GM18520 (cell line): ENCODE results near the gene TUBA4A.

Experiments
- ATAC-seq: cut with Tn5 transposase; IDR thresholded peaks from one replicate; pipeline ENCODE4 v1.9.1; 2021; ENCODE audit not compliant: unreplicated experiment

TUBA4A gene

DNA sequence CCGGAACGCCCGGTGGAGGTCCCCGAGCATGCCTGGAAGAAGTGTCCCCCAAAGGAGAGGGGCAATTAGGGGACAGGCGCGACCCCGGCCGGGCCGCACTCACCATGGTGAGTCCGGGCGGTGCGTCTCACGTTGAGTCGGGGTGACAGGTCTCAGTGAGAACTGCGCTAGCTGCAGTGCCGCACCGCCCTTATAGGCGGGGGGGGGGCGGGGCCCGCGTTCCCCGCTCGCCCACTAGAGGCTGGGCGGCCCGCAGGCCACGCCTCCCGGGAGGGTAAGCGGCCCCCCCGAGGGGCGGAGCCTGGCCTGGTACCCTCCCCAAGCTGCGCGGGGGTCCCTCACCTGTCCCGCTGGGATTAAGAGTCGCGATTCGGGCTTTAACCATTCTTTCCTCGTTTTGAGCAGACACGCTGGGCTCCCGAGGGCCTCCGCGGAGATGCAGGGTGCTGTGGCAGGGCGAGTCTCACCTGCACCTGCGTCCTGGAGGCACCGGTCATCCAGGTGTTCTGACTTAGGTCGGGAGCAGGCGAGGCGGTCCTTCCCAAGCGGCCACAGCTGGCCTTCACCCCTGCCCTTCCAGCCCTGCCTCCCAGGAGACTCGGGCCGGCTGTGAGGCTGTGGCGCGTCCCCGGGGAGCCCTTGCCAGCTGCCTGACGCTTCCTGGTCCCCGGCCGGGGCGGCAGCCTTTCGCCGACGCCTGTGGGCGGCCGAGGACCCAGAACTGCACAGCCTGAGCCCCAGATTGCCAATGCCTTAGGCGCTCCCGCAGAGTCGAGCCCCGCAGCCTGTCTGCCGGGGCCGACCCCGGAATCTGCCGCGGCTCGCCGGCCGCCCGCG lies at the start of gene TUBA4A:
TSS of gene TUBA4A (minus strand) at position 166 of the 837 bp plus-strand sequence. CDS start at position 106, 60 bp downstream.
- peak; percentile 37 for ATAC-seq

DNA sequence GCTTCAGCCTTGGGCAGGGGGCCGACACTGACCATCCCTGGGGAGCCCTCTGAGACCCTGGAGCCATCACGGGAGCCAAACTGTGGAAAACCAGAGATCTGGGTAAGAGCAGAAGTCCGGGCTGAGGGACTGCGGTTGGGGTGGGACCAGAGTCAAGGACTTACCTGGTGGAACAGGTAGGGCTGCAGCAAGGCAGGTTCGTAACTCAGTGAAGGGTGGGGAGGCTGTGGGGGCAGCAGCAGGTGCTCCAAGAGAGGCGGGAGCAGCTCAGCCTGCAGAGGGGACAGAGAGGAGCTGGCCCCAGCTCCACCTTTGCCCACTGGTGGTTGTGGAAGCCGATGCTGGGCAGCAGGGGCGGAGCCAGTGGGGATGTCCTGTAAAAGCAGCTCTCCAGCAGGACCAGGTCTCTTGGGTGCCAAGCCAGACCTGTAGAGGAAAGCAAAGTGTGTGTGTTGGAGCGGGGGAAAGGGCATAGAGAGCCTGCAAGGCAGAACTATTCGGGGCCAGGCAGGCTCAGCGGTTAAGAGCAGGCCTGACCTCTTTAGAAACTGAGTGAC lies 48.8 kb upstream of the TUBA4A start:
- ATAC-seq, result no peak

DNA sequence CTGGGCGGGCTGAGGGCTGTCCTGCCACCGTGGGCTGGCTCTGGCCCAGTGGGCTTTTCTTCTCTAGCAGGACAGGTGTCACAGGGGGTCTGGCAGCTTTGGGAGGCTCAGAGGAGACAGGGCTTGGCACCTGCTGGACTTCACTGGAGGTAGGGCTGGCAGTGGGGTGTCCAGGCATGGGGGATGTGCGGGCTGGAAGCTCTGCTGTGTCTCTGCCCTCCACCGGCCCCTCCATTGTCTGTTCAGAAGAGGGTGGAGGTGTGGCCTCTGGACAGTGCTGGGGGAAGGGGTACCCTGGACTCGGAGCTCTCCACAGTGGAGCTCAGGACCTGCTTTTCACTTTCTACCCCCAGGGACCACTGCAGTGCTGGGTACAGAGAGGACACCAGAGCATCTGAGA lies 46.3 kb upstream of the TUBA4A start:
- ATAC-seq, result no peak

DNA sequence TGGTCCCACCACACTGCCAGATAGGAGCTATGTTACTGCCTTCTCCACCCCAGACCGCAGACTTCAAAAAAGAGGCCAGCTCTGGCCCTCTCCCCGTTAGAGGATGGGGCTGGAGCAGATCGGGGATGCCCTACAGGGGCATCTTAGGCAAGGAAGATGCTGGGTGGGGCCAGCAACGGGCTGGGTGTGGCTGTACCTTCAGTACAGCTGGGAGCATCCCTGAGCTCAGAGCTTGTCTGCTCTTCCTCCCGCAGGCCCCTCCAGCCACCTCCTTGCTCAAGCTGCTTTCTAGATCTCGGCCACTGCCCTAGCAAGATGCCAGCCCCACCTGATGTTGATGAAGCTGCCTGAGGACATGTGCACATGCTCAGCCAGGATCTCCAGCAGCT lies 45.6 kb upstream of the TUBA4A start:
- ATAC-seq, result no peak

DNA sequence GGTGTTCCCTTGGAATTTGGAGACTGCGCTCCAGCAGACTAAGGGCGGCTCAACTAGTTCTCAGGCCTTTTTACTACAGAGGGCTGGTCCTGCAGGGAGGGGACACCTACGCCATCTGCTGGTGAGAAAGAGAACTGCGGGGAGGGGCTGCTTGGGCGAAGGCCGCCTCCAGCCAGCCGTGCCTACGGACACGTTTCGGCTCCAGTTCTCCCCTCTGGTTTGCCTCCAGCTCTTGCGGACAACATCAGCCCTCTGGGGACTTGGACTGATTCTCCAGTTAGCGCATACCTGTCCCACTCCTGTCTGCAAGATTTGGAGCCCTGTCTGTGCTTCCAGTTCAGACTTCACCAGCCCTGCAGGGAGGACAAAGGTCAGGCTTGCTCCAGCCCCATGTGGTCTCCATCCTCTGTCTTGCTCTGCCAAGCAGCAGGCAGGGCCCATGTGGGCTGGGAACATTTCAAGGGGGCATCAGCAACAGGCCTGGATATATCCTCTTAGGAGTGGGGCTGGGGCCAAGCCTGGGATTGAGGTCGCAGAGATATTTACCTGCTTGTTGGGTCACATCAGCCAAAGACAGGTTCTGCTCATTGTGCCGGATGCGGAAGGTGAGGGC lies 45.1 kb upstream of the TUBA4A start:
- ATAC-seq, result no peak

DNA sequence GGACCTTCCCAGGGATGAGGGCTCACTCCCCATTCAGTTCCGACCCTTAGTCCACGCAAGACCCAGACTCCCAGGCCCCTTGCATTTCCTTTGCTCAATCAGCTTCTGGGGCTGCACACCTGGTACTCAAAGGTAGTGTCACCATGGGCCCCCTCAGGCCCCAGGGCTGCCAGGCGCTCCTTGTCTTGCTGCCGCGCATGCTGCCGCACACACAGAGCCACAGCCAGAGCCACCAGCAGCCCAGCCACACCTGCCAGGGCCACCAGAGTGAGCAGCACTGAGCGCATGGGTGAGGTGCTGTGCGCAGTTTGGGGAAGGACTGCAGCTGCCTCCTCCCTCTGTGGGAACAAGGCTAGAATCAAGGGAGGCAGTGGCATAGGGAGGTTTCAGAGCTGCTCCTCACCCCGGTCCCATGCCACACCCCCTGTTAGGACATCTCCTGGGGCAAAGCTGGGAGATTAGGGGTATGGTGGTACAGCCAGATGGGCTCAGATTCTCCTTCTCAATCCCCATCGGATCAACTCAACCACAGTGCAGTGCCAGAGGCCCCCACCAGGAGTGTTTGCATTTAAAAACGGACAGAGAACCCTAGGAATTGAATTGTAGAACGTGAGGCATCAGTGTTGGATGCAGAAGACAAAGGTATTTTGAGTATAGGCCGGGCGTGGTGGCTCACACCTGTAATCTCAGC lies 44.2 kb upstream of the TUBA4A start:
- no peak for ATAC-seq

DNA sequence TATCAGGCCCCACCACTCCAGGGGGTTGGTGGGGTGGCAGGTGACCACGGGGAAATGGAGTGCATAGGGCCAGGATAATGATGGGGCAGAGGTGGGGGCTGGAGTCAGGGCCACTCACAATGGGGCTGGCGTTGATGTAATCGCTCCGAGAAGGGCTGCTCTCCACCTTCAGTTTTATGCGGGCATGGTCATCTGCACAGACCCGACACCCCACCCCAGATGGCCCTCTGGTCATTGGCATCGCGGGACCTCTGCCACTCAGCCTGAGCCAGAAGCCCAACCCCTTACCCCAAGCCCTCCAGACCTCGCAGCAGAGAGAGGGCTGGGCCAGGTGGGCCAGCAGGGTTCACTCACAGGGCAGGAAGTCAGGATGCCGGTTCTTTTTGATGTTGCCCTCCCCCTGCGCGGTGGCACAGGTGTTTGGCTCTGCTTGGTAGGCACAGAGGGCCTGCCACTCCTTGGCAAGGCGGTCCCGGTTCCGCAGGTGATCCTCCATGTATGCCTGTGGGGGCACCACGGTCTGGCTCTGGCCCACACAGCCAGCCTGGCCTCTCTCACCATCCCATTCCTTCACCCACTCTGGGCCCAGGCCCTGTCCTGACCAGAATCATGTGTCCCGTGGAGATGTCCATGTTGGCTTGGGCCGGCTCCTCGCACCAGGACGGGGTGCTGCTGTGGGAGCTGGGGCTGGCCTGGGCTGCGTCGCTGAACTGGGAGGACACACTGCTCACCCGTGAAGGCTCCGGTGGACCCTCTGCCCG lies 43.1 kb upstream of the TUBA4A start:
- no peak for ATAC-seq

DNA sequence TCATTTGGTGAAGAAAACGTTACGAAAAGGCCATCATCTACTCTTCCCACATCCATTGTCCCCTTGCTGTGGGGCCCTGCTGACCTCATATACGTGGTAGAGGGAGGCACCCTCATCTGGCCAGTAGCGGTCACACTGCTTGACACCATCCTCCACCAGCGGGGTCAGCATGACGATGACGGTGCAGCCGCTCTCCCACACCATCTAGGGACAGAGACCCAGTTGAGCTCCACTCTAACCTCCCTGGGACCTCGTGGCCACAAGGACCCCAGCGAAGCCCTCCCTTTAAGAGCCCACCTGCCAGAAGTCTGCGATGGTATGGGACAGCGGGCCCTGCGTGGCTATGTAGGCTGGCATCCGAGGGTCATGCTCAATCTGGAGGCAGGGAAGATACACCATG lies 42.4 kb upstream of the TUBA4A start:
- no peak for ATAC-seq

DNA sequence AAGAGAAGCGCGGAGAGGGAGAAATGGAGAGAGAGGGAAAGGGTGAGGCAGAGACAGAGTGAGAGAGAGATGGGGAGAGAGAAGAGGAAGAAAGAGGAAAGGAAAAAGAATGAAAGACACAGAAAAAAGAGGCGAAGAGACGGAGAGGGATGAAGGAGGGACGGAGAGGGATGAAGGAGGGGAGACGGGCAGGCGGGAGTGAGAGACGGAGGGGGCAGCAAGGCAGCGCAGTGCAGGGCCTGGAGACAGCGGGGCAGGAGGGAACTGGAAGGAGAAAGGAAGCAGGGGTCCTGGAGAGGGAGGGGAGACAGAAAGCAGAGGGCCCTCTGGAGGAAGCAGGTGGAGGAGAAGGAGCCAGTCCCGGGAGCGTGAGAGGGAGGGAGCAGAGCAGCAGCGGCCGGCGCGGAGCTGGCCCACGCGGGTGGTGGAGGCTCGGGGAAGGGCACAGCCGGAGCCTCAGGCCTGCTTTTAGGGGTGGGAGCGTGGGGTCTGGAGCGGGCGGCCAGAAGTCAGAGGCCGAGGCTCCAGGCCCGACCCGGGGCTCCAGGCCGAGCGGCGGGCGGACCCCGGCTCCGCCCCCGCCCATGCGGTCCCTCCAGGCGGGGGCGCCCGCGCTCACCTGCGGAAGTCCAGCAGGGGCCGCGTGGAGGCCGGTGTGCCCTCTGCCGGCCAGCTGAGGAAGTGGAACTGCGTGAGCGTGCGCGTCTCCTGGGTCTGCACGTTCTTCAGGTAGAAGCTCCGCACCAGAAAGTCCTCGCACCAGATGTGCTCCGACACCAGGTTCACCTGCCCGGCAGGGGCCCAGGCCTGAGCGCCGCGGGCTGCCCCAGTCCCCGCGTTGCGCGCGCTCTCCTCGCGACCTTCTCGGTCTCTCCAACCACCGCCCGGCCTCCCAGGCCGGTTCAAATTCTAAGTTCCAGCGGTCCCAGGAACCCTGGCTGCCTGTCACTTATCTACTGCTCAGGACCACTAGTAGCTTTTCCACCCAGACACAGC lies 40.9 kb upstream of the TUBA4A start:
- peak; percentile 86 for ATAC-seq

DNA sequence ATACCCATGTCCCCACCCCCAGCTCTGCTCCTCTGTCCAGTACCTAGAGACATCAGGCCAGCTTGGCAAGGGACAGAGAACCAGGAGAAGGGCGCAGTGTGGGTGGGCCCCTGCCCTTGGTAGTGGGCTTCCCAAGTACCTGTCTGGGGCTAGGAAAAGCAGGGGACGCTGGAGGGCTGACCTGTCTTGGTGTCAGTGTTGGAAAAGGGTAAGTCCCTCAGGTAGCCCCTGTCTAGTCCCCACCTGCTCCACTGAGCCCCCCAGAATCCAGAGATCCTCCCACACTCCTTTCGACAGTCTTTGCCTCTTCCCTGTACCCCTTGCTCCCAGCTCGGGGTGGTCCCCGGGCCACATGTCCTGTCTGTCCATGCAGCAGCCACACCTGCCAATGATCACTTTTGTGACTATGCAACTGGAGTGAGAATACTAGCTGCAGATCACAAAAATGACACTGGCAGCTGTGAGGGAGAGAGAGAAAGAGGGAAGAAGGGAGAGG lies 40.1 kb upstream of the TUBA4A start:
- no peak for ATAC-seq

DNA sequence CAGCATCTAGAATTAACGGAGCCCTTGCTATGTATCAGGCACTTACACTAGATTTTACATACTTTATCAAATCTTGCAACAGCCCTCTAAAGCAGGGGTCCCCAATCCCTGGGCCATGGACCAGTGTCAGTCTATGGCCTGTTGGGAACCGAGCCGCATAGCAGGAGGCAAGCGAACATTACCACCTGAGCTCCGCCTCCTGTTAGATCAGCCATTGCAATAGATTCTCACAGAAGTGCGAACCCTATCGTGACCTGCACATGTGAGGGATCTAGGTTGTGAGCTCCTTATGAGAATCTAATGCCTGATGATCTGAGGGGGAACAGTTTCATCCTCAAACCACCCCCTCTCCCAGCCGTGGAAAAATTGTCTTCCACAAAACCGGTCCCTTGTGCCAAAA lies 38.9 kb upstream of the TUBA4A start:
- no peak for ATAC-seq

DNA sequence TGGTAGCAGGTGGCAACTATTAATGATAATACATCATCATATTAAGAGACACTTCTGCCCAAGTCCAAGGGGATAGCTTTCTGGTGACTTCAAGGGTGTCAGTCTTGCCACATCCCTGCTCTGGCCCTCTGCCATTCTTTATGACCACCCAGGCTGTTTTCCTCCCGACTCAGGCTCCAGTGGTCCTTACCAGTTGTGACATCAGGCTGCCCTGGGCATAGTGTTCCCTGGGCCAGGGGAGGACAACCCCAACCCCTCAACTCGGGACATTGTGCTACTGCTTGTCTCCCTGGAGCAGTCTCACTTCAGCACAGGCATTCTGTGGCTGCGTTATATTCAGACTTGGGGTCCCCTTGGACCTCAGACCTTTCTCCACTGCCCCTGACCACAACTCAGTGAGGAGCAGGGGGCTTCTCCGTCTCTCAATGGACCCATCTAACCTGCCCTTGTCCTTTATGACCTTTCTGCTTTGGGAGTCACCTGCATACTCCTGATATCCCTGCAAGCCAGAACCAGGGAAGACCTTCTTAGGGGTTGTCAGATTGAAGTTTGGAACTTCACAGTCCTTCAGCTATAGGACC lies 38.3 kb upstream of the TUBA4A start:
- no peak for ATAC-seq

DNA sequence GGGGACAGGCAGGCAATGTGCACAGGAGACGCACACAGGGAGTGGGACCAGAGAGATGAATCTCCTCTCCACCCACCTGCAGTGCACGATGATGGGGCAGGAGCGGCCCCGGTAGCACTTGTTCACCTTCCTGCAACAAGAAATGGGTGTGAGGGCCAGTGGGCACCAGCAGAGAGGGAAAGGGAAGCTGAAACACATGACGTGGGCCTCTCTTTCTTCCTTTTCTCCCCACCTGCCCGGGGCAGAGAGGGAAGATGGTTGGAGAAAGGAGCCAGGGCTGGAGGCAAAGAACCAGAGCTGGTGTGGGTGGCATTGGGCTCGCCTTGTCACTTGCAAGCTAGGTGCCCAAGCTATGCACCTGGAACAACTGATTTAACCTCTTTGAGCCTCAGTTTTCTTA lies 37.7 kb upstream of the TUBA4A start:
- no peak for ATAC-seq

DNA sequence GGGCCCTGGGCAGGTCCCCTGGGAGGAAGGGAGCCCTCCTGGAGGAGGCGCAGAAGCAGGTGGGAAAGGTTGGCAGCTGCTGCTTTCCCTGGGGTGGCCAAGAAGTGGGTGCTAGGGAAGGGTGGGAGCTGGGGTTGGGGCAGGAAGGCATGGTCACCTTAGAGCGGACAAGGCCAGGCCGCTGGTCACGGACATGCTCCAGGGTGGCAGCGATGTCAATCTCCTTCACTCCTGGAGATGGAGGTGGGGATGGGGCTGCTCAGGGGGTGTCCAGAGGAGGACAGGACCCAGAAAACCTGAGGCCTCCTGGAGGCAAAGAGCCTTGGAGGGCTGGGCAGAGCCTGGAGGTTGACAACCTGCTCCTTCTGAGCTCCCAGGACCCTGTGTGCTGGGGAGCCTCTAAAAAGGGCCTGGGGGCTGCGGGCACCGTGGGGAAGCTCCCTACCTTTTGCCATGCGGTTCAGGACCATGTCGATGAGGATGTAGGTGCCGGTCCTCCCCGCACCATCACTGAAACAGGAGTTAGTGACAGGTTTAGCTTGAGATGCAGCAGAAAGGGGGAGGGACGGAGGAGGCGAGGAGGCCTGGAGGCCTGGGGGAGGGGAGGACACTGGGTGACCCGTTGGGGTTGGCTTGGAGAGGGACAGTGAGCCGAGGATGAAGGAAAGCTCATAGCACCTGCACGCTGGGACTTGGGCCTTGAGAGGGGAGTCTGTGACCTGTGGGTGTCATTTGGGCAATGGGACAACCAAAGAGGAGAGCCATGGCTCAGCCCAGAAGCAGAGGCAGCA lies 36.9 kb upstream of the TUBA4A start:
- ATAC-seq, result no peak

DNA sequence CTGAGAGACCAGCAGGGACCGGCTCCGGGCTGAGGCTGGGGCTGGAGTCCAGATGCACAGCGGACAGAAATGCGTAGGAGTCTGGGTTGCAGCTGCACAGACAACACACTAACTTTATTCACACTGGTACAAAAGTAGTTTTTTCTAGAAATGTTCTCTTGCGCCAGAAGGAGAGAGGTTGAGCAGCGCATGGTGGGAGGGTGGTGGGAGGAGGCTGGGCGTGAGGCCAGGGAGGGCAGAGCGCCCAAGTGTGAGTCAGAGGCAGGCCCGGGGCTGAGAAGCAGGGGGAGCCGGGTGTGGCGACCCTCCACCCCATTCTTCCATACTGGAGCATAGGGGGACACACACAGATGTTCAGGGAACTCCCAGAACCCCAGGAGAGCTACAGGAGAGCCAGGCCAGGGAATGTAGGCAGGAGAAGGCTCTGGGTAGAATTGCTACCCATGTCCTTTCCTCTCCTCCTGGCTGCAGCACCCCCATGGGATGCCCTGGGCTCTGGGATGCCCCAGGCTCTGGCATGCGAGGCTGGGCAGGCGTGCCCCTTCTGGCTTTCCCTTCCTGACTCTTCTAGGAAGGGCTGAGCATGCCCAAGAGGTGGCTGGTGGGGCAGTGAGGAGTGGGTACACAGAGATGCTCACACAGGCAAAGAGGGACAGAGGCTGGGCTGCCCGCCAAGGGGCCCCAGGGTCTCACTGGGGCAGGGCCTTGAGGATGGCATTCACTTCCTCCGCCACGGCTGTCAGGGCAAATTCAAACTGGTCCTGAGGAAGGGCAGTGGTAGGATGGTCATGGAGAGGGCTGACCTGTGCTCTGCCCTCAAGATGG lies 36.0 kb upstream of the TUBA4A start:
- ATAC-seq, result no peak

DNA sequence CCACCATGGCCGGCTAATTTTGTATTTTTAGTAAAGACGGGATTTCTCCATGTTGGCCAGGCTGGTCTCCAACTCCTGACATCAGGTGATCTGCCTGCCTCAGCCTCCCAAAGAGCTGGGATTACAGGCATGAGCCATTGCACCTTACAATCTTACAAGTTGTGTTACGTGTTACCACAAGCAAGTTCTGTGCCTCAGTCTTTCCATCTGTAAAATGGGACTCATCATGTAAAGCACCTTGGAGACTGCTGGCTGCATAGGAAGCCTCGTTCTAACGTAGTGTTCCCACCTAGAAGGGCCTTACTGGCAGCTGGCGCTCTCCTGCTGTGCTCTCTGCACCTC lies 35.4 kb upstream of the TUBA4A start:
- ATAC-seq, result no peak

DNA sequence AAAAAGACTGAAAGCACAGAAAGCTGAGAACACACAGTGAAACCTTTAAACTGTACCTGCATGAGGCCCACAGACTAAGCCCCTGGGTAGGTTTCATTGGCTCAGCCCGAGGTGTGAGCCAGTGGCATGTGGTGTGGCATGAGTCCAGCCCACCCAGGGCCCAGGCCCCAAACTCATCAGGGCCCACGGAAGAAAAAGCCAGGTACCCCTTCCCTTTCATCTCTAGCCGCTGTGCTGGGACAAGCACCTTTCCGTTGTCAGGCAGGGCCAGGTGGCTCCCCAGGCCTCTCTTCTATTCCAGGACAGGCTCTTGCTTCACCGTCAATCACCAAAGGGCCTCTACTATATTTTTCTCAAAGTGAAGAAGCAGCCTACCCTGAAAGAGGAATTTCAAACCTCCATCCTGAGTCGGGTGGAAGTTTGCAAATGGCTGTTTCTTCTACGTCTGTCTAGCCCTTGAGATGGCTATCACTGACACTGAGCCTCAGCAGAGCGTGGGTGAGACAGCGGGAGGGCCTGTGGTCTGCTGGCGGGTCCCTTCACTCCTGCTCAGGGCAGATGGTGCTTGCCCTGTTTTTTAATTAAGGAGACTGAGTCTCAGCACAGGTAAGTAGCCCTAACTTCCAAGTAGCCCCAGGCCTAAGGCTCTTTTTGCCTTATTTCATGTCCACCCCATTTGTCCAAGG lies 34.0 kb upstream of the TUBA4A start:
- no peak for ATAC-seq
